HFF-Myc (cell line): ENCODE results near the gene RASD1.

Experiments
- DNase-seq: peaks from one replicate; pipeline ENCODE4 v3.0.0-alpha.2; 2011; ENCODE audit warnings: low read depth; ENCODE audit errors: extremely low read depth
- H3K4me3 ChIP-seq: replicated peaks from 2 replicates; pipeline ENCODE4 v1.5.1; 2011; ENCODE audit warnings: low read depth, mild to moderate bottlenecking, control low read depth, low read length
- TF ChIP-seq, protein P1 (sequence below): IDR thresholded peaks from 2 replicates; pipeline ENCODE4 v1.5.1; 2012; ENCODE audit warnings: mild to moderate bottlenecking, low read depth, low read length, control low read depth; ENCODE audit errors: missing control alignments

The RASD1 gene

DNA sequence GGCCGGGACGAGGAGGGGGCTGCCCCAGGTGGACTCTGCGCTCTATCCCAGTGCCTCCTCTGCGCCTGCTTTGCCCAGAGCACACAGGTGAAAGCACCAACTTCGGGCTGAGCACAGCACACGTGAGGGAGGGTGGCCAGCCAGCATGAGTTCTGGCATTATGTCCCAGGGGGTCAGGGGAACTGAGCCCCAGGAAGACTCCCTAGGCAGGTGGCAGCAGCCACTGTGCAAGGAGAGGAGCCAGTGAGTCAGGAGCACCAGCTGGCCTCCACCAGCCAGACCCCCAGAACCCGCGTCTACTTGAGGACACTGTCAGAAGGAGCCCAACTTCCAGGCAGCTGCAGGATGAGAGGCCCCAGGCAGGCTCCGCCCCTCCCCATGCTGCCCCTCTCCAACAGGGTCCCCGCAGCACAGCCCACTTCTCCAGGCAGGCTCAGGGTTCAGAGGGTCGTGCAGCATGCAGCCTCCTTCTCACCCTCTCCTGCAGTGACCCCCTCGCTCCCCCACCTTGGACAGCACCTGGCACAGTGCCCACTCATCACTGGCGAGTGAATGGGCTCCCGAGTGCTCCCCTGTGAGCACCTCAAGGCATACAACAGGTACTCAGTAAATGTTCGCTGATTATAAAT, 44.2 kb upstream of the RASD1 start:
- TF ChIP-seq, protein P1, sequence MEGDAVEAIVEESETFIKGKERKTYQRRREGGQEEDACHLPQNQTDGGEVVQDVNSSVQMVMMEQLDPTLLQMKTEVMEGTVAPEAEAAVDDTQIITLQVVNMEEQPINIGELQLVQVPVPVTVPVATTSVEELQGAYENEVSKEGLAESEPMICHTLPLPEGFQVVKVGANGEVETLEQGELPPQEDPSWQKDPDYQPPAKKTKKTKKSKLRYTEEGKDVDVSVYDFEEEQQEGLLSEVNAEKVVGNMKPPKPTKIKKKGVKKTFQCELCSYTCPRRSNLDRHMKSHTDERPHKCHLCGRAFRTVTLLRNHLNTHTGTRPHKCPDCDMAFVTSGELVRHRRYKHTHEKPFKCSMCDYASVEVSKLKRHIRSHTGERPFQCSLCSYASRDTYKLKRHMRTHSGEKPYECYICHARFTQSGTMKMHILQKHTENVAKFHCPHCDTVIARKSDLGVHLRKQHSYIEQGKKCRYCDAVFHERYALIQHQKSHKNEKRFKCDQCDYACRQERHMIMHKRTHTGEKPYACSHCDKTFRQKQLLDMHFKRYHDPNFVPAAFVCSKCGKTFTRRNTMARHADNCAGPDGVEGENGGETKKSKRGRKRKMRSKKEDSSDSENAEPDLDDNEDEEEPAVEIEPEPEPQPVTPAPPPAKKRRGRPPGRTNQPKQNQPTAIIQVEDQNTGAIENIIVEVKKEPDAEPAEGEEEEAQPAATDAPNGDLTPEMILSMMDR, result no peak
- DNase-seq, result no peak
- H3K4me3 ChIP-seq, result no peak overlapping the region

DNA sequence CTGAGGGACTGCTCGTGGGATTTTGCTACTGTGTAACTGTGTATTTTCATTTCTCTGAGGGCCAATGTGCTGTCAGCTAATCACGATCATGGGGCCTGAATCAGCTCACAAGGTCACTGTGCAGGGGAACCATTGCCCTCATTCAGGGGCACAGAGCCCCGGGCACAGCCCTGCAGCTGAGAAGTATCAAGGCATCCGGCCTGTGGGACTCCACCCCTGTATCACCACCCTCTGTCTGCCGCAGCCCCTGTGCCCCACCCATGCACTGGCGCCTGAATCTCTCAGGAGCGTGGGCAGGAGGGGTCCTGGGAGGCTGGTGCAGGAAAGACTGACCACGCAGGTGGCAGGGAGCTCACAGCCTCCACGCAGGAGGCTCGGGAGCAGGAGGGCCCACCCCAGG, 43.4 kb upstream of the RASD1 start:
- TF ChIP-seq, protein P1, result no peak
- no peak overlapping the region for H3K4me3 ChIP-seq
- no peak for DNase-seq

DNA sequence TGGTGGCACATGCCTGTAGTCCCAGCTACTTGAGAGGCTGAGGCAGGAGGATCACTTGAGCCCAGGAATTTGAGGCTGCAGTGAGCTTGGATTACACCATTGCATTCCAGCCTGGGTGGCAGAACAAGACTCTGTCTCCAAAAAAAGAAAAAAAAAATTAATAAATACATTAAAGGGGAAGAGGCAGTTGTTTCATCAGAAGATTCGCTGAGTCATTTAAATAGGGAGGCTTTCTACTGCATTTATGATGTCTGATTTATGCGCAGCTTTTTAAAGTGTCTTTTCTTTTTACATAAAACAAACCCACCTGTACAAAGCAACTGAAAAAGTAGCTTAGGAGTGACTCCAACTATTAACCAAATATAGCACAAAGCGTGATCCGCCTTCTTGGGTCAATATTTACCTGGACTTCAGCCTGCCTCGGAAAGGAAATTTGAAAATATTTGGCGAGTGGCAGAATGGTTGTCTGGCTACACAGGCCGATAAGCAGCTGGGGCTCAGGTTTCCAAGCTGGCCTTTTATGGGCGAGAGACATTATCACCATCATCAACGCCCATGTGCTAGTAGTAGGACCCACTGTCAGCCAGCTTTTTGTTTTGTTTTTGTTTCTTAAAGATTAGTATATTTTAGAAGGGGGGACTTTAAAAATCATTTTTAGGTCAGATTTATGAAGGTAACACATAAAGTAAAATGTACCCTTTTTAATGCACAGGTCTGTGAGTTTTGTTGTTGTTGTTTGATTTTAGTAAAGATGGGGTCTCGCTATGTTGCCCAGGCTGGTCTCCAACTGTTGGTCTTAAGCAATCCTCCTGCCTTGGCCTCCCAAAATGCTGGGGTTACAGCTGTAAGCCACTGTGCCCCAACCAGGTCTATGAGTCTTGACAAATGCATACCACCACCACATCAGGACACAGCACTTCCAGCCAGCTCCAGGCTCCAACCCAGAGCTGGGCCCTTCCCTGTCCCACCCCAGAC, 42.5 kb upstream of the RASD1 start:
- TF ChIP-seq, protein P1, result no peak
- DNase-seq, result no peak
- H3K4me3 ChIP-seq, result no peak overlapping the region

DNA sequence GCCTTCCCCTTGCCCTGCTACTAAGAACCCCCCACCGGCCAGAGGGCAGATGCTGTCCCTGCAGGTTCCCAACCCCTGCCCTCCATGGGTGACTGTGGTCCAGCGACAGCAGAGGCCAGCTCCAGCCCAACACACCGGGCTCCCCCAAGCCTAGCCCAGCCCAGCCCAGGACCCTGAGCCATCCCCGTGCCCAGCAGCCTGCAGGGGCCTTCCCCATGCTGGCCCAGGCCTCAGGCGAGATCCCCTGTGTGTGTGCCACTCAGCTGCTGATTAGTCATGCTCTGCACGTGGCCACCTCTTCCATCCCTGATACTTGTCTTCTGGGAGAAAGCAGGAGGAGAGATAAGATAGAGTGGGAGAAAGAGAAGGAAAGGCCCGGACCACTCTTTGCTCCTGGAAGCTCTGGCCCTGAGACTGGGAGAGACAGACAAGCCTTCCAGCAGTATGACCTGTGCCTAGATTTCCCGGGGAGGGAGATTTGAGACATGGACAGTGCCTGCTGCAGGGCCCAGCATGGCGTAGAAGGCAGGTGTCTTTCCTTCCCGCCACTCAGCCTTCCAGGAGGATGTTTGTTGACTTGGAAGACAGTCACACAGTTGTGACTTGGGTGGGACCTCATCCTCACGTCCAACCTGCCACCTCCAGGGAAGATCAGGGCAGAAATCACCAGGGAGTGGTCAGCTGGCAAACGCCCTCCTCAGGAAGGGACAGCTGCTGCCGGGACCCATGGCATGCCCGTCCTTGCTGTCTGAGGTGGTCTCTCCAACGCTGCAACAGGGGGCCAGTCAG, 41.3 kb upstream of the RASD1 start:
- TF ChIP-seq, protein P1, result no peak
- no peak for DNase-seq
- H3K4me3 ChIP-seq, result no peak overlapping the region

DNA sequence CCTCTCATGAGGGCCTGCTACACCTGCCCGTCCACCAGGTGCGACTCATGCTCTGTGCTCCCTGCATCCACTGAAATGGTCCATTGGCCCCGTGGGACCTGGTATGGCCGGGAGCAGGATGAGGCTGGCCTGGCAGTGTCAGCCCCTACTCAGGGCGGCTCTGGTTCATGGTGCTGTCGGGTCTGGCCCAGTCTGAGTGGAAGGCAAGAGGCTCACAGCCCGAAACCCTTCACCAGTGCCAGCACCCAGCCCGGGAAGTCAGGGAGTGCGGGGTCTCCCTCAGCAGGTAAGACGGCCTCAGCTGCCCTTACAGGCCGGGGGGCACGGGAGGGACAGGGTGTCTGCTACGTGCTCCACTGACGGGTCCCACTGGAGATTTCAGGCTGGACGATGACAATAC, 40.5 kb upstream of the RASD1 start:
- TF ChIP-seq, protein P1, result no peak
- DNase-seq, result no peak
- no peak overlapping the region for H3K4me3 ChIP-seq

DNA sequence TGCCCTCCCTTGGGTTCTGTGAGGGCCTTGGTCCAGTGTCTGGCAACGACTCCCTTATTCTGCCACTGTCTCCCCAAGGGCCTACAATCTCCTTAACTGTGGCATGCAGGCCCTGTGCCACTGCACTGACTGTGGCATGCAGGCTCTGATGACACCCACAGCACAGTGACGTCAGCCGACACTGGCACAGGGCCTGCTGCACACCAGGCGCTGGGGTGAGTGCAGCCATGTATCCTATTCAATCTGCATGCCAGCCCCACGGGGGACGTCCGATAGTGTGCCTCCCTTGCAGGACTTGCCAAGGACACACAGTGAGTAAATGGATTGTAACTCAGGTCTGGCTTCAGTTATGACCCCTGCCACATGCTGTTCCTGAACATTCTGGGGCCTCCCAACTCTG, 39.8 kb upstream of the RASD1 start:
- DNase-seq, result no peak
- TF ChIP-seq, protein P1, result no peak
- H3K4me3 ChIP-seq, result no peak overlapping the region
